GM21717 (cell line): ENCODE measurements around the gene UBL3.

ENCODE experiments used
- ATAC-seq: cut with Tn5 transposase; IDR thresholded peaks from one replicate; pipeline ENCODE4 v1.9.1; 2021; ENCODE audit warnings: mild to moderate bottlenecking, moderate library complexity; ENCODE audit not compliant: unreplicated experiment

Gene UBL3, protein sequence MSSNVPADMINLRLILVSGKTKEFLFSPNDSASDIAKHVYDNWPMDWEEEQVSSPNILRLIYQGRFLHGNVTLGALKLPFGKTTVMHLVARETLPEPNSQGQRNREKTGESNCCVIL

DNA sequence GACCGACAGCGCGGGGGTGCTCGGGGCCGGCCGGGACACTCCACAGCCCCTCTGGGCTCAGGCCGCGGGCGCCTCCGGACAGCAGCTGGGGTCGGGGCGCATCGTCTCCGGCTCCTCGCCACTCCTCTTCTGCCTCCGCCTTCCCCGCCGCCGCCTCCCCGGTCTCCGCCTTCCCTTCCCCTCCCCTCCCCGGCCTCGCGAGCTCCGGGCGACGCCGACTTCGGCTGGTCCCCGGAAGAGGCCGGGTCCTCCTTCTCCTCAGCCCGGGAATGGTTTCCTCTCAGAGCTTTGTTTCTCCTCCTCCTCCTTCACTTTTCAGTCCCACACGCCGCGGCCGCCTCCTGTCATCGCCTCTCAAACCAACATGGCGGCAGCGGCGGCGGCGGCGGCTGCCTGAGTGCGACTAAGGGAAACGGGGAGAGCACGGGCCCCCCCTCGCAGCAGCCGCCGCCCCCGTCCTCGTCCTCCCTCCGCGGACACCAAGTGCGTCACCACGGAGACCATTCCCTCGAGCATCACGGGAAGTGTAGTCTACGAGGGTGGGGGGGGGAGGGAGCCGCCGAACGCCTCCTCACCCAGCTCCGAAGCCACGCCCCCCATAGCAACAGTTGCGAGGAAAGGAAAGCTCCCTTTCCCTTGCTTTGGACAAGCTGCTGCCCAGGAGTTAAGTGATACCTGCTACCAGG lies at the start of gene UBL3:
Gene UBL3, minus strand, starts transcription at position 405 of the 686 bp plus-strand sequence. CDS start 1,079 bp downstream, outside the sequence.
- peak; percentile 83 for ATAC-seq

DNA sequence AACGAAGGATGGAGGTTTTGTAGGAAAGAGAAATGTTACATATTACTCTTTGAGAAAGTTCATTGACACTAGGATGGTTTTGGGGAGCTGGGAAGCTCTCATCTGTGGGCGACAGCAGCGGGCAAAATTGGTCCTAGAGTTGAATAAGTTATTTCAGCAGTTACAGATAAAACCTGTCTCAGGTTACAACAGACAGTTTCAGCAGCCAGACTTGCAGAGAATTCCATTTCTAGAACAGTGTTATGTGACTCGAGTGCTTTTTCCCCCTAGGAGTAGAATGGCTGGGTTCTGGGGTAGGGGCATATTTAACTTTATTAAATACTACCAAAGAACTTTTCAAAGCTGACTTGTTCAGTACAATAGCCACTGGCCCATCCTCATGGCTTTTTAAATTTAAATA lies 46.7 kb upstream of the UBL3 start:
- no peak for ATAC-seq

DNA sequence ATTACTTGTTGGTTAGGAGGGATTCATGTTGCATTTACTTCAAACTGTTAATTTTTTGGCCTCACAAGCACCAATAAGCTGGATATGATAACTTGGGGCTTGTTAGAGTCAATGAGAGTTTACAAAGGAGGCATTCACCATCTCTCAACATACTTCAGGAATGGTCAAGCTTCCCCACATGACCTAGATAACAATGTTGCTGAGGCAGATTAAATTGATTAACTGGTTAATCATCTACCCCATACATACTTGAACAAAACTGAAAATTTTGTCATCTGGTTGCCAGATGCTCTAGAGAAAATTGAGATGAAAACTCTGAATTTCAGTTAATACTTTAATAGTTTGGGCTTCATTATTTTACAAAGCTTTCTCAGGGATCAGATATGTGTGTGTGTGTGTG lies 43.0 kb upstream of the UBL3 start:
- no peak for ATAC-seq

DNA sequence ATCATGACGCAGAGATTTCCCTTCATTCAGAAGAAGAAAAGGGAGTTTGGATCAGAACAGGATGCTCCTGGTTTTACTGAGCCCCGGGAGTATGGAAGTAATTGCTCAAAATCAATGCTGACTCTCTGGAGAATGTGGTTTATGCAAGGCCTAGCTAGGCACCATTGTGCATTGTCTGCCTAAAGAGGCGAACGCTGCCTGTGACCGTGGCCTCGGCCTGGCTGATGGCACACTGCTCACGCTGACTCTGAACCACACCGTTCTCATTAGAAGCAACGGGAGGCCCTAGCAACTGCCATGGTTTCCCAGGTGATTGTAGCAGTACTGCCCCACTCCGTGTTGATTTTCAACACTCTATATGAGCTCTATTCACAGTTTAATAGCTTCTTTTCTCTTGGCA lies 41.7 kb upstream of the UBL3 start:
- no peak for ATAC-seq

DNA sequence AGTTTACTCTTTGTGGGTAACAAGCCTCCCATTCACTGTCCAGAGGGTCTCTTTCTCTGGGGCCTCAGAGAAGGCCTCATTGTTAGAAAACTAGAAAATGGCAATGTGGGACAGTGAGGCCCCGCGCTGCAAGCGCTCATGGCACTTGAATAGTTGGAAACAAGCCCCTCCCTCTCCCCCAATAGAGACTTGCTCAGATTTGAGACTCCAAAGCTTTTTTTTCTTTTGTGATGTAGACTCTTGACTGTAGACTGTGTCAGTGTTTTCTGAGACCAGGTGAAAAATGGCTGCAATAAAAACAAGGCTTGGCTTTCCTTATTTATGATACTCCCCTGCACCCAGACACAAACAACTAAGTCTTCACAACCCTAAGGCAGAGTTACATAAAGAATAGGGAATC lies 38.7 kb upstream of the UBL3 start:
- no peak for ATAC-seq

DNA sequence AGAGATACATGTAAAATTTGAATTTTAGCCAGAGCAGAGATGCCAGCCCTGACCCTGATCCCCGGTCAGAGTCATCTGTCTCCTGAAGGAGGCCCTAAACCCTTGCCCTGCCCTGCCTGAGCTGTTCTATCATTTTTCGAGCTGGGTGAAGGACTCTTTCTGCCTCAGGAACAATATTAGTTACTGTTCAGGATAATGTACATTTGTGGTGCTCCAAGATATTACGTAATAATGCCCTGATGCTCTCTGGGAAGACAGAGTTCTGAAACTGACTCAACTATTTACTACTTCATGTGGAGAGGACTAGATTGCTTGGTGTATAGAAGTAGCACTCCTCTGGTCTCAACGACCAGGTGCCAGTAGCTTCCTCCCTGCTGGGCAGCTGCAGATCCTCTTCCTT lies 37.9 kb upstream of the UBL3 start:
- ATAC-seq, result no peak

DNA sequence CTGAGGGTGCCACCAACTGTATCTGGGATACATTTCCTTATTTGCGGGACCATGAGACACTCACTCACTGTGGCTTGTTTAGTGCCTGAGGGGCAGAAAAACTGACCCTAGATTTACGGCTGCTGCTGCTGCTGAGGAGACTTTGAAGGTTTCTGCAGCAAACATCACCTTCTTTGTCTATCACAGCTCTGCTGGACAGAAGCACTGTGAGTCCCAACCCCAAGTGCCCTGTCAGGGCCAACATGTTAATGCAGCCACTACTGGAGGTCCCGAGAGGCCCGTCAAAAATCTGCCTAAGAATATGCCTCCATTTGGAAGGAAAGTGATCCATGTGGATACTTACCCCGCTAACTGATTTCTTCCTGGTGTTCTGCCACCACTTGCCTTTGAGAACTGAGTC lies 37.3 kb upstream of the UBL3 start:
- ATAC-seq, result no peak

DNA sequence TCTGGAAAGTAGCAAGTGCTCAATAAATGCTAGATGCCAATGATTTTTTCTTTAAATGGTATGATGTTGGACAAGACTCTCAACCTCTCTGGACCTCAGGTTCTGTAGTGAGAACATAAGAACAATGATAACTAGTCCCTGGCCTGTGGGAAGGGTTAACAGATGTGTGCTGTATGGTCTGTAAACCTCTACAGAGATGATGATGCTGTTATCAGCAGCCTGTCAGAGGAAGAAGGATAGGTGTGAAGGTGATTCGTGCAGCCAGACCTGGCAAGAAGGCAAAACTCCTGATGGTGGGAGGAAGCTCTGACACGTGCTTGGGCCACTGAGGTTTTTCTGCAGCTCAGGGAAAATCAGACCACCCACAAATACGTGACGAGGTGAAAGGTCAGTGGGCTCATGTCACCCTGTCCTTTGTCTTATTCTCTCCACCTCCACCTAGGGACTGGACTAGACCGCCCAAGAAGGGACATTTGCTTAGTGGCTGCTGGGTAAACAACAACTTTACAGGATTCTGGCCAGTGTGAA lies 36.7 kb upstream of the UBL3 start:
- ATAC-seq, result no peak

DNA sequence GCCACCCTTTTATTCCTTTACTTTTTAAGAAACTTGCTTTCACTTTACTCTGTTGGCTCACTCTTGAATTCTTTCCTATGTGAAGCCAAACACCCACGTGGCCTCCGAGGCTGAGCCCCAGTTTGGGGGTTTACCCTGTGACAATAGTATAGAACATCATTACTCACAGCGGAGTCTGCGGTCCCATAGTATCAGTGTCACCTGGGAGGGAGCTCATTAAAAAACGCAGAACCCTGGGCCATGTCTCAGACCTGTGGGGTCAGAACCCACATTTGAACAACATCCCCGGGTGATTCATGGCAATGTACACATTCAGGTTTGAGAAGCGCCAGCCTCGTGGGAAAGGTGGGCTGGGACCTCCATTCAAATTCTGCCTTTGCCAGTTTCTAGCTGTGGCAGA lies 36.0 kb upstream of the UBL3 start:
- no peak for ATAC-seq

DNA sequence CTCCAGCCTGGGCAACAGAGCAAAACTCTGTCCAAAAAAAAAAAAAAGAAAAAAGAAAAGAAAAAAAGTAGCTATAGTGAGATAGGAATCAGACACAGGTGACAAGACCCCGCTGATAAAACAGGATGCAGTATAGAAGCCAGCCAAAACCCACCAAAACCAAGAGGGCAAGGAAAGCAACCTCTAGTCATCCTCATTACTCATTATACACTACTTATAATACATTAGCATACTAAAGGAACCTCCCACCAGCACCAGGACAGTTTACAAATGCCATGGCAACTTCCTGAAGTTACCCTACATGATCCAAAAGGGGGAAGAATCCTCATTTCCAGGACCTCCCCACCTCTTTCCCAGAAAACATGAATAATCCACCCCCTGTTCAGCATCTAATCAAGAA lies 35.6 kb upstream of the UBL3 start:
- ATAC-seq, result no peak

DNA sequence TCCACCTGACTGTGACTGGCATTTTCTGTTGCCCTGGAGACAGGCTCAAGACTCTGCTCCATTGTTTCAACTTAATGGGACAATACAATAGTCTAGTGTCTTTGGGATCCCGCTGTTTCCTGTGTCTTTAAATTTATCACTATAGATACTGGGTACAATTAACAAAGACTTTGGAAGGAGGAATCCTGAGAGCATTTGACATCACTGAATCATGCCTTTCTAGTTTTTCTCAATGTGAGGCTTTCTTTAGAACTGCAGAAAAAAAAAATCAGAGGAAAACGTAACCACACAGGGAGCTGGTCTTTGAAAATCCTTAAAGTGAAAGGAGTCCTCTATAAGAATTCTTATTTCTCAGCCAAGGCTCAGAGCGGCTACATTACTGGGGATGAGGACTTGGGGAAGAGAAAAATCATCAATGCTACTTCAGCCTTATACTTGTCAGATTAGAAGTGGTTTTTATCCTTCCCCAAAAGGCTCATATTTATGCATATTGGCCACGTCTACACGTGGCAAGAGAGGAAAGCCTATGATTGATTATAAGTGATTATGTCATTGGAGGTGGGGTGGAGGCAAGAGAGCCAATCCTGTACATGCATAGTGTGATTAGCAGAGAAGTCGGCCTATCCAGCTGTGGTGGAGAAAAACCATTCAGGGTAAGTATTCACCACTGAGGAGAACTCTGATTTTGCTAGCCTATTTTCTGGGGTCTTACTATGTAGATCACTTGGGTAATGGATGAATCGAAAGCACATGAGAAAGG lies 34.4 kb upstream of the UBL3 start:
- no peak for ATAC-seq

DNA sequence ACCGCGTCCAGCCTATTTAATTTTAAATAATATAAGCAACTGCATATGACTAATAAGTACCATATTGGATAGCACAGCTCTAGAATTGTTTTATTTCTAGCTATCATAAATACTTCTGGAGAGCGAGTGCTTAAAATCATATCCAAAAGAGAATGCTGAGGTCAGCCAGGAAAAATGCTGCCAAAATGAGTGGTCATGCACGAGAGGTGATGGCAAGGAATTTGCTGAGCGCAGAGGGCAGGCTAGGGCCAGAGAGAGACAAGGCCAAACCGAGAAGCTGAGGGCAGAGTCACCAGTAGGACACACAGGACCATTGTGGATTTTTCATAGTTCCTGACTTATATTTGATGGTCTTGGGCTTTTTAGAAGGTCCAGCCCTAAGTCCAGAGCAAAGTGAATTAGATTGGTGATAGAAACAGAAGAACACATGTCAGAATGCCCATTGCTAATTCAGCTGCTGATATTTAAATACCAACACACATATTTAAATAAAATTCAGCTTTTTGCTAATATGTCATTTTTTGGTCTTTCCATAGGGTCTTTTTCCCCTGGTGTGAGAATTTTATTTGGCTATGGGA lies 33.6 kb upstream of the UBL3 start:
- no peak for ATAC-seq

DNA sequence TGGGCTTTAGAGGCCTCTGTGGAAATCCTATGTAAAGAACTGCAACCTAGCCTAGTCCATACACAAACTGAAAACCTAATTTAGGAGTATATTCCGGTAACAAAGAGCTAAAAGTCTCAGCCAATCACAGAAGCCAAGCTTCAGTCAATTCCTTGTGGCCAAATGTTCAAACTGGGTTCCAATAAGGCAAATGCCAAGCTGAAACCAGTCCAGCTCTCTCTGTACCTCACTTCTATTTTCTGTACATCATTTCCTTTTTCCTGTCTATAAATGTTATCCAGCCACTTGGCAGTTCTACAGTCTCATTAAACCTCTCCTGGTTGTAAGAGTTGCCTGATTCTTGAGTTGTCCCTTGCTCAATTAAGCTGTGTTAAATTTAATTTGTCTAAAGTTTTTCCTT lies 31.7 kb upstream of the UBL3 start:
- ATAC-seq, result no peak

DNA sequence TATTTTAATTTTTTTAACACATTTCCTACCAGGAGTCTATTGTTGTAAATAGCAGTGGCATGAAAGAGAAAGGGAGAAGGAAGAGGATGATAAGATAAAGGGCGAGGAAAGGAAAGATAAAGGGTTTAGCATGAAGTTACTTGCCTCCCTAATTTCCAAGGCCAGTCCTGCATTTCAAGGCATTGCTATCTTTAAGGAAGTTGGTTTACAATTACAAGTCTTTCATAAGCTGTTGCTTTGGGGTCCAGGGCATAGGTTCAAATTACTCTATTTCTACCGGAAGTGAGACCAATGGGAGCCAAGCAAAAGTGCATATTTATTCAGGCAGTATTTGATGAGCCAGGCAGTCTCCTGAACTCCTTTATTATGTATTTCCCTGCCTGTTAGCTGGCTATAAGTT lies 27.7 kb upstream of the UBL3 start:
- no peak for ATAC-seq

DNA sequence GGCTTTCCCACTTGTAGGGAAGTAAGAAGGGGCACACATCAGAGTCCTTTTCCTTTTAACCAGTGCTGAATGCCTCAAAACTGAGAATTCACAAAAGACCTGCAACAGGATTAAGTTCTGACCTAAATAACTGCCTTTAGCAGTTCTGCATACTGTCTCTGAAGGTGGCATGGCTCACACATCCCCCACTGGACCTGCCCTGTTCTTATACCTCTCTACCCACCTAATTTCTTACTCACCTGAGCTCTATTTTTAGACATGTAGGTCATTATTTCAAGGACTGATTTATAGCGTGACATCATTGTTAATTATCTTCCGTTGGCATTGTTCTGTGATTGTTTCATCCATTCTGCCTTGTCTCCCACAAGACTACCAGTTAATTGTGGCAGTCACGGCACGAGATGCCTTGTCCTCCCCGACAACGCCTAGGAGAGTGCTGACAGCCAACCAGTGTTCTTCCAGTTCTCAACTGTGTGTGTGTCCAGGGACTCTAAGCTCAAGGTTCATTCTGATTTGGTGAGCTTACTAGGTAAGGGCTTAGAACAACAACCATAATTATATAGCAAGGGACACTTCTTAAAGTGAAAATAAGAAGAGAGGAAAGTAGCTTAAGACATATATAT lies 27.1 kb upstream of the UBL3 start:
- no peak for ATAC-seq

DNA sequence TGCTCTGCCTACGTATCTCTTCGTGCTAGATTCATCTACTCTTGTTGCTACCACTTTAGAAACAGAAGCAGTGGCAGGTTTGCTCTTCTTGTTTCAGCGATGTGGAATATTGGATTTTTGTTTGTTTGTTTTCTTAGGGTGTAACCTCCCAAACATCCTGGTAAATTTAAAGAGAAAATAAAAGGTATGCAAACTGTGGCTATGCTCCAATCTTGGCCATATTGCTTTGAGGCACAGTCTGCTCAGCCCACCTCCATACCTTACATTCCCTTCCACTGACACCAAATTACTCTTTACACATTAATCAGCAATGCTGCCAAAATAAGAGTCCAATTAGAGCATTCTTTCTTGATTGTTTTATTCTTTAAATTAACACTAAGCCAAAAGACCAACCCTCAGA lies 25.2 kb upstream of the UBL3 start:
- no peak for ATAC-seq

DNA sequence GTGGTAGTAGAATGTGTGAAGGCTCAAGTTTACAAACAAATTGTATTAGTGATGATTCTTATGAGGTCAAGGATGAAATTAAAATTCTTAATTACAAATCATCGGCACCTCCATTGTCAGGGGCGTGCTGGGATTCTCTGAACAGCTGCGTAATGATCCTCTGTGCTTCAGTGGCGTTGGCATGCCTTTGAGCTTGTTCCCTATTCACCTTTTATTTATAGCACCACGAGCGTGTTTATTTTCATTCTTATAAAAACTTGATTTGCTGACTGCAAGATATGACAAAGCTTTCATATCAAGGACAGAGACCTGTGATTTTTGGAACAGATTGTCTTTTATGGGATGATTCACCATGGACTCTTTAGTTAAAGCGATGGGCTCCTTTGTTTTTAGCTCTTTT lies 18.2 kb upstream of the UBL3 start:
- ATAC-seq, result no peak

DNA sequence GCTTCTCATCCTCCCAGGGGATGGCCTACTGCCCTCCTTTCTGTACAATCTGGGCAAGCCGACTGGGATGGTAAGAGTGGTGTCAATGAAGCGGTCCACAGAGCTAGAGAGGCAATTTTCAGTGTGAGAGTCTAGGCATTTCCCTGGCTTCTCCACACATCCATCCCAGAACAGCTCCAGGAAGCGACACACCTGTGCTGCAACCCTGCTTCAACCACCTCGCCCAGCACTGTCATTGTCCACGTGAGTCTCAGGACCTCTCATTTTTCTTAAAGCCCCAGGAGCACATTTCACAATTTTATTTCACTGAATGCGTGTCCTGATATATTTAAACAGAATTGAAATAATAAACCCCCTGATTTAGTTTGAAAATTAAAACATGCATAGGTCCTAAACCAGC lies 15.5 kb upstream of the UBL3 start:
- no peak for ATAC-seq

DNA sequence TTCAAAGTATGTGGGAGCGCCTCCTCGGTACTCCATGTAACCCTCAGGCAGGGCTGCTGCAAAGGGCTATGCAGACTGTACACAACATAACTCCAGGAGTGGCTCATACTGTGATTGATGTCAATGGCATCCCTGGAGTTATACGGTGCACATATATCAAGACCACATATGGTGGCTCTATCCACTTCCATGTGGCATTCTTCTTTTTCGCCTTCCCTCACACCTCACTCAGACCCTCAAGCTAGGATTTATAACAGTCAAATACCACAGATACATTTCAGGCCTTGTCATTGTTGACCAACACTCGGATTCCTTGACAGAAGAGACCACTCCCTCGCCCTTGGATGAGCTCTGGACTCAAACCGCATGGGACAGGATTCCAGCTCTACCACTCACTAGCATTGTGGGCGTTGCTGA lies 11.3 kb upstream of the UBL3 start:
- no peak for ATAC-seq

DNA sequence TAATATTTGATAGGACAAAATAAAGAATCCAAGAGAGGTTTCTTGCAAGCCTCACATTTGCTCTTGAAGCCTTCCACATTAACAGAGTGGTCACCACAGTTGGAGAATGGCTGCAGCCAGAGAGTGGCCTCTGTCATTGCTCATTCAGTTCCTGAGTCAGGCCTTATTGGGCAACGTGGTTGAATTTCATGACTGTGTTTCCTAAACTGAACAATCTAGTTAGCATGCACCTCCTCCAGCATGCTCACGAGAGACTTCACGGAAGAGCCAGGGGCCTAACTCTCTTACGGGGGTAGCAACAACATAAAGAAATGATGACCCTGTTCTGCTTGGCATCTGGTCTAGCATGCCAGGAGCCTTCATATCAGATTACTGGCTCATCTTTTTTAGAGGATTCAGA lies 9.6 kb upstream of the UBL3 start:
- ATAC-seq, result no peak

DNA sequence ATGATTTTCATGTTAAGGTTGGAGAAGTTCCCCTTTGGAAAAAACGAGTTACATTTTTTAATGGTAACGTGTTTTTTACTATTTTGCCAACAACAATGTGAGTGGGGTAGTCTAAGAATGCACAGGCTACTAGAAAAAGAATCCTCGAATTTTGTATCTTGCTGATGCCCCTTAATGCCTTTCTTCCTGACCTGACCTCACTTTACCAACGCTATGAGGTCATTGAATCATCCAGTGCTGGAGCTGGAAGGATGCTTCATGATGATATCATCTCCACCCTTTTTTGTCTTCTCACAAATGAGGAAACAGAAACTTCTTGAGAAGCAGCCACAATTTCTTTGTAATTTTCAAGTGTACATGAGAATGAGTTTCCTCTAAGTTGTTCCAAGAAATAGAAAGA lies 8.2 kb upstream of the UBL3 start:
- no peak for ATAC-seq
